Measurements from ENCODE around the gene PELO.
A peak's percentile ranks its signal among the peaks of the same experiment; 100 is the strongest.

PELO gene

GRCh38 chr5:52772668-52773067 lies 15.0 kb upstream of the PELO start:
- DNase-seq, result no peak

- no peak for DNase-seq
These were observed 14.4 kb upstream of the PELO start for GRCh38 chr5:52773342-52773741.

- DNase-seq, result no peak
These were observed 13.7 kb upstream of the PELO start for GRCh38 chr5:52774005-52774410.

- peak; percentile 13 for DNase-seq
These were observed 11.6 kb upstream of the PELO start for GRCh38 chr5:52776116-52776515.

- DNase-seq, result no peak
These were observed 10.5 kb upstream of the PELO start for GRCh38 chr5:52777186-52777585.

GRCh38 chr5:52778781-52779180 lies 8.9 kb upstream of the PELO start:
- no peak for DNase-seq

- no peak for DNase-seq
These were observed 8.5 kb upstream of the PELO start for GRCh38 chr5:52779213-52779612.

GRCh38 chr5:52783226-52783959 lies 4.3 kb upstream of the PELO start:
- DNase-seq, result no peak

GRCh38 chr5:52784737-52785136 lies 3.0 kb upstream of the PELO start:
- no peak for DNase-seq

- no peak for DNase-seq
These were observed 1.3 kb upstream of the PELO start for GRCh38 chr5:52786391-52786790.

- peak; percentile 23 for DNase-seq
These were observed 642 bp upstream of the PELO start for GRCh38 chr5:52786949-52787599.

GRCh38 chr5:52788505-52788821 lies 747 bp downstream of the PELO start:
- DNase-seq, result no peak

GRCh38 chr5:52789378-52789777 lies 1.7 kb downstream of the PELO start:
- no peak for DNase-seq

- DNase-seq, result no peak
These were observed 2.1 kb downstream of the PELO start for GRCh38 chr5:52789851-52790250.

GRCh38 chr5:52791366-52791765 lies 3.6 kb downstream of the PELO start:
- no peak for DNase-seq

GRCh38 chr5:52794519-52794918 lies 6.8 kb downstream of the PELO start:
- DNase-seq, result no peak

- DNase-seq, result no peak
These were observed 8.3 kb downstream of the PELO start for GRCh38 chr5:52796031-52796430.

- DNase-seq, result no peak
These were observed 8.9 kb downstream of the PELO start for GRCh38 chr5:52796516-52797103.

- no peak for DNase-seq
These were observed 11.2 kb downstream of the PELO start for GRCh38 chr5:52798938-52799337.

GRCh38 chr5:52799358-52799982 lies 11.8 kb downstream of the PELO start:
- DNase-seq, result no peak

GRCh38 chr5:52799983-52800393 lies 12.3 kb downstream of the PELO start:
- peak; percentile 97 for DNase-seq

- peak; percentile 75 for DNase-seq
These were observed 12.9 kb downstream of the PELO start for GRCh38 chr5:52800394-52801213.

GRCh38 chr5:52801329-52801728 lies 13.6 kb downstream of the PELO start:
- DNase-seq, result no peak

Measured in stimulated activated CD4-positive, alpha-beta T cell treated with anti-CD3 and anti-CD28 coated beads, Interleukin-15, amount 100 ng/mL, for 24 hours (primary cell).